OCI-LY1 (cell line): Measurements from ENCODE around the gene DPH1.

Experiments used
- H2AFZ ChIP-seq: fragments of 200-600 bp; sonication (generic), shearing (Covaris generic); 2 replicates; pipeline ENCODE4 v1.6.0; 2014; ENCODE audit warnings: antibody characterized with exemption, mild to moderate bottlenecking, low read length
- H3F3A ChIP-seq: fragments of 200-600 bp; sonication (generic), shearing (Covaris generic); 2 replicates; pipeline ENCODE4 v1.6.0; 2014; ENCODE audit warnings: mild to moderate bottlenecking, antibody characterized with exemption, low read length, moderate library complexity; ENCODE audit not compliant: insufficient read depth
- H3K27ac ChIP-seq: fragments of 200-600 bp; sonication (generic); 2 replicates; pipeline ENCODE4 v1.5.1; 2014; ENCODE audit warnings: low read length, mixed run types, mild to moderate bottlenecking, low read depth; ENCODE audit not compliant: poor library complexity, severe bottlenecking
- H3K27me3 ChIP-seq: fragments of 200-600 bp; sonication (generic); 2 replicates; pipeline ENCODE4 v1.6.0; 2014; ENCODE audit warnings: antibody characterized with exemption, mild to moderate bottlenecking, low read length, moderate library complexity; ENCODE audit not compliant: insufficient read depth
- H3K36me3 ChIP-seq: fragments of 200-600 bp; sonication (generic); 2 replicates; pipeline ENCODE4 v1.6.1; 2014; ENCODE audit warnings: mild to moderate bottlenecking, antibody characterized with exemption, low read length, moderate library complexity, mixed read lengths; ENCODE audit not compliant: insufficient read depth
- H3K4me1 ChIP-seq: fragments of 200-600 bp; sonication (generic); 2 replicates; pipeline ENCODE4 v1.5.1; 2014; ENCODE audit warnings: mild to moderate bottlenecking, low read length, moderate library complexity; ENCODE audit not compliant: insufficient read depth, severe bottlenecking
- H3K4me2 ChIP-seq: fragments of 200-600 bp; sonication (generic), shearing (Covaris generic); 2 replicates; pipeline ENCODE4 v1.6.1; 2014; ENCODE audit warnings: low read length
- H3K4me3 ChIP-seq: fragments of 200-600 bp; sonication (generic); 2 replicates; pipeline ENCODE4 v1.5.1; 2014; ENCODE audit warnings: low read length, low read depth, mild to moderate bottlenecking, mixed read lengths; ENCODE audit not compliant: poor library complexity, severe bottlenecking
- H3K79me2 ChIP-seq: fragments of 200-600 bp; shearing (Covaris generic); 2 replicates; pipeline ENCODE4 v1.6.1; 2016; ENCODE audit warnings: mixed run types, low read length, mixed read lengths; ENCODE audit not compliant: insufficient read depth
- H3K9ac ChIP-seq: fragments of 200-600 bp; sonication (generic), shearing (Covaris generic); 2 replicates; pipeline ENCODE4 v1.6.1; 2014; ENCODE audit warnings: mild to moderate bottlenecking, low read length, mixed read lengths
- H3K9me2 ChIP-seq: fragments of 200-600 bp; sonication (generic), shearing (Covaris generic); 2 replicates; pipeline ENCODE4 v1.6.1; 2014; ENCODE audit warnings: low read depth, mild to moderate bottlenecking, low read length, mixed read lengths
- H3K9me3 ChIP-seq: fragments of 200-600 bp; shearing (Covaris generic); 2 replicates; pipeline ENCODE4 v1.6.1; 2014; ENCODE audit warnings: low read length, mixed read lengths
- H4K20me1 ChIP-seq: fragments of 200-600 bp; sonication (generic), shearing (Covaris generic); 2 replicates; pipeline ENCODE4 v1.6.0; 2016; ENCODE audit warnings: mild to moderate bottlenecking, low read length; ENCODE audit not compliant: insufficient read depth
- CTCF ChIP-seq: fragments of 200-600 bp; sonication (generic), shearing (Covaris generic); IDR thresholded peaks from 2 replicates; pipeline ENCODE4 v1.5.1; 2017; ENCODE audit warnings: mild to moderate bottlenecking, antibody characterized with exemption, low read length, moderate library complexity, mixed read lengths
- EZH2 ChIP-seq: fragments of 200-600 bp; sonication (generic), shearing (Covaris generic); IDR thresholded peaks from 2 replicates; pipeline ENCODE4 v1.8.0; 2017; ENCODE audit warnings: borderline replicate concordance, mixed run types, mild to moderate bottlenecking, antibody characterized with exemption, low read length, moderate library complexity, mixed read lengths

DPH1 gene

GRCh38 chr17:2090210-2090641 is 60.3 kb downstream of the DPH1 start:
- H3K9me3 ChIP-seq = no peaks in the 10 kb centered on the region
- no peak for TF ChIP-seq EZH2
- TF ChIP-seq CTCF = no peak
- H3K9ac ChIP-seq = peak overlapping the region; percentile 50
- H2AFZ ChIP-seq = no peak overlapping the region
- H3K79me2 ChIP-seq = no peaks in the 10 kb centered on the region
- no peaks in the 10 kb centered on the region for H3K27me3 ChIP-seq
- H3K4me2 ChIP-seq = peak overlapping the region; percentile 71
- no peaks in the 10 kb centered on the region for H3F3A ChIP-seq
- no peaks in the 10 kb centered on the region for H3K36me3 ChIP-seq
- H3K9me2 ChIP-seq = no peaks in the 10 kb centered on the region
- H3K4me1 ChIP-seq = peaks cover 51% of the 10 kb centered on the region
- H3K27ac ChIP-seq = peak overlapping the region; percentile 70
- peak overlapping the region; percentile 53 for H3K4me3 ChIP-seq
- no peaks in the 10 kb centered on the region for H4K20me1 ChIP-seq

- H4K20me1 ChIP-seq = no peaks in the 10 kb centered on the region
- no peaks in the 10 kb centered on the region for H3K27me3 ChIP-seq
- H3K36me3 ChIP-seq = no peaks in the 10 kb centered on the region
- H3K4me2 ChIP-seq = peak overlapping the region; percentile 71
- H3F3A ChIP-seq = no peaks in the 10 kb centered on the region
- no peak overlapping the region for H2AFZ ChIP-seq
- peak overlapping the region; percentile 50; the same call in 1 of the 2 replicates for H3K9ac ChIP-seq
- no peaks in the 10 kb centered on the region for H3K79me2 ChIP-seq
- peak overlapping the region; percentile 70 for H3K27ac ChIP-seq
- TF ChIP-seq EZH2 (no peak), CTCF (no peak)
- H3K4me3 ChIP-seq = peak overlapping the region; percentile 53
- H3K9me3 ChIP-seq = no peaks in the 10 kb centered on the region
- H3K4me1 ChIP-seq = peaks cover 51% of the 10 kb centered on the region
- H3K9me2 ChIP-seq = no peaks in the 10 kb centered on the region
Observed at GRCh38 chr17:2090804-2091534, 61.0 kb downstream of the DPH1 start.

GRCh38 chr17:2092253-2092652 is 62.3 kb downstream of the DPH1 start:
- no peak overlapping the region for H3K9ac ChIP-seq
- H3K9me3 ChIP-seq = no peaks in the 10 kb centered on the region
- H3K4me1 ChIP-seq = peaks cover 41% of the 10 kb centered on the region
- H3K9me2 ChIP-seq = no peaks in the 10 kb centered on the region
- H3K27me3 ChIP-seq = no peaks in the 10 kb centered on the region
- no peak overlapping the region for H3K4me2 ChIP-seq
- no peaks in the 10 kb centered on the region for H3F3A ChIP-seq
- H2AFZ ChIP-seq = no peak overlapping the region
- TF ChIP-seq CTCF (no peak), EZH2 (no peak)
- H3K4me3 ChIP-seq = no peak overlapping the region
- H3K27ac ChIP-seq = no peak overlapping the region
- H4K20me1 ChIP-seq = no peaks in the 10 kb centered on the region
- H3K79me2 ChIP-seq = no peaks in the 10 kb centered on the region
- H3K36me3 ChIP-seq = no peaks in the 10 kb centered on the region
